Stimulated activated naive B cell treated with anti-CD40 and anti-IgM and Interleukin-4, amounts not matched to agents 10 μg/mL and 1 μg/mL and 100 μg/mL, for 72 hours (primary cell): Measurements from ENCODE around the gene TRIM17.

Experiments
- ATAC-seq, 2 donors: fragments of 150-1000 bp; cut with Tn5 transposase; replicated peaks; 2 replicates each; pipeline ENCODE4 v1.10.0; 2021; ENCODE audit warnings: moderate library complexity in 1 of 2
- DNase-seq: peaks from one replicate; pipeline ENCODE4 v3.0.0; 2021
- H3K27ac Mint-ChIP-seq: one replicate; pipeline ENCODE4 v1.8.0; 2022; ENCODE audit warnings: mild to moderate bottlenecking, mixed read lengths
- H3K27me3 Mint-ChIP-seq, 2 donors: one replicate each; pipeline ENCODE4 v1.8.0; 2022; ENCODE audit warnings: mixed read lengths in 2 of 2
- H3K36me3 Mint-ChIP-seq, 2 donors: one replicate each; pipeline ENCODE4 v1.8.0; 2022; ENCODE audit warnings: mixed read lengths in 2 of 2, mild to moderate bottlenecking in 1 of 2
- H3K4me1 Mint-ChIP-seq, 2 donors: one replicate each; pipeline ENCODE4 v1.8.0; 2022; ENCODE audit warnings: mixed read lengths in 2 of 2, mild to moderate bottlenecking in 1 of 2
- H3K4me3 Mint-ChIP-seq, 2 donors: one replicate each; pipeline ENCODE4 v1.8.0; 2022; ENCODE audit warnings: mild to moderate bottlenecking in 2 of 2, mixed read lengths in 2 of 2, moderate library complexity in 1 of 2
- H3K9me3 Mint-ChIP-seq, 2 donors: one replicate each; pipeline ENCODE4 v1.8.0; 2022; ENCODE audit warnings: mixed read lengths in 2 of 2, mild to moderate bottlenecking in 1 of 2

TRIM17 gene

DNA sequence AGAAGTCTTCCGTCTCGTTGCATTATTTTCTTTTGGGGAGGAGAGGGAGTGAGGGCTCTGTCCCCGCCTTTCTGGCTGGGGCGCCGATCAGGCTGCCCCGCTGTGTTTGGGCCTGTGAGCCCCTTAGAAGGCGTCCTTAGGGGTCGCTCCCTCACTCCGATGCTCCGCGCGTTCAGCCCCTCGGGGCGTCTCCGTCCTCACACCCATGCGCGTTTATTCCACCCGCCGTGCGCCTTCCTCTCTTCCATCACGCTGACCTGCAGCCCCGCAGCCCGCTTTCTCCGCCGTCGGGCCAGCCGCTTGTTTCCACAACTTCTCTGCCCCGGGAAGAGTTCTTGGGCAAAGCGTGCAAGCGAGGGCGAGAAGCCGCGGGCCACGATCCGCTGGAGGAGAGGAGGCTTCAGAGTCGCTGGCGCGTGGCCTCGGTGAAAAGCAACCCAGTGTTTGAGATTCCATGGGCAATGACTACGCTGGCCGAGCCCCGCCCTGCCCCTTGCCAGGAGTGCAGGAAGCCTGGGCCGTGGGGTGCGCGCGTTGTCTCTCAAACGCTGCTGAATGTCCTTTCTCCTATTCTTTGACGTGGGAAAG is 37.7 kb downstream of the TRIM17 start:
- Mint-ChIP-seq H3K4me1 (peaks cover 8 to 10% of the 10 kb centered on the region in 2 donors), H3K27me3 (peaks cover 37 to 51% of the 10 kb centered on the region in 2 donors), H3K4me3 (peak overlapping the region; percentile 77 to 80), H3K27ac (no peak overlapping the region), H3K36me3 (peaks cover 0 to 3% of the 10 kb centered on the region in 2 donors), H3K9me3 (no peaks in the 10 kb centered on the region)
- DNase-seq: no peak
- ATAC-seq: peak in 1 of 2 donors; percentile 28

DNA sequence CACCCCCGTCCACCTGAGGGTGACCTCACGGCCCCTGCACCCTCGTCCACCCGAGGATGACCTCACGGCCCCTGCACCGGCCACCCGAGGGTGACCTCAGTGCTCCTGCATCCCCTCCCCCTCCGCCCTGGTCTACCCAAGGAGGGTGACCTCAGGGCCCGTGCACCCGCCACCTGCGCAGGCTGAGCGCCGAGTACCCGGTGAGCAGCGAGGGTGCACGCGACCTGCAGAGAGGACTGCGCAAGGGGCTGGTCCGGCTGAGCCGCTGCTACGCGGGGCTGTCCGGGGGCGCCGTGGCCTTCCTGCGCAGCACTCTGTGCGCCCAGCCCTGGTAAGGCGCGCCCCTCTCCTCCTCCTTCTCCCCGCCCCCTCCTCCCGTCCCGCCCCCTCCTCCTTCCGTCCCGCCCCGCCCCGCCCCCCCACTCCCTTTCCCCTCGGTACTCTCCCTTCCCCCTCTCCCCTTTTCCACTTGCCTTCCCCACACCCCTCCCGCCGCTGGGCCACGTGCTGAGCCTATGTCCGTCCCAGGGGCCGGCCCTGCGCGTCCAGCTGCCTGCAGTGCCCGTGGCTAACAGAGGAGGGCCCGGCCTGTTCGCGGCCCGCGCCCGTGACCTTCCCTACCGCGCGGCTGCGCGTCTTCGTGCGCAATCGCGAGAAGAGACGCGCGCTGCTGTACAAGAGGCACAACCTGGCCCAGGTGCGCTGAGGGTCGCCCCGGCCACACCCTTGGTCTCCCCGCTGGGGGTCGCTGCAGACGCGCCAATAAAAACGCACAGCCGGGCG is 38.4 kb downstream of the TRIM17 start:
- H3K4me1 Mint-ChIP-seq: peaks cover 8 to 10% of the 10 kb centered on the region in 2 donors
- peaks cover 0 to 3% of the 10 kb centered on the region in 2 donors for H3K36me3 Mint-ChIP-seq
- no peak overlapping the region for H3K27ac Mint-ChIP-seq
- H3K9me3 Mint-ChIP-seq: no peaks in the 10 kb centered on the region
- ATAC-seq (peak; percentile 76), DNase-seq (peak; percentile 23)
- peak overlapping the region; percentile 77 to 80 for H3K4me3 Mint-ChIP-seq
- peaks cover 37 to 49% of the 10 kb centered on the region in 2 donors for H3K27me3 Mint-ChIP-seq

DNA sequence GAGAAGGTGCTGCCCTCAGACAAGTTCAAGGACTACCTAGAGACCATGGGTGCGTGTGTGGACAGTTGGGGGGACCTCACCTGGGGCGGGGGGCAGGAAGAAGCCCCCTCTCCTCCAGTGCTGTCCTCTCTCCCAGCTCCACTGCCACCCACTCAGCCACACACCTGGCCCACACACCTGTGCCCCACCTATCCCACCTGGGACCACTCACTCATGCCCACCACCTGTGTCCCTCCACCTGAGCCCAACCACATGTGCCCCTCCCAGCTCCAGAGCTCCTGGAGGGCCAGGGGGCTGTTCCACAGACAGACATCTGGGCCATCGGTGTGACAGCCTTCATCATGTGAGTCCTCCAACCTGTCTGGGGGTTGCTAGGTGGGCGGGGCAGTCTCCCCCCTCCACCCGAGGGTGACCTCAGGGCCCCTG is 39.0 kb downstream of the TRIM17 start:
- no peaks in the 10 kb centered on the region for H3K9me3 Mint-ChIP-seq
- ATAC-seq: no peak
- H3K4me1 Mint-ChIP-seq: peaks cover 8 to 10% of the 10 kb centered on the region in 2 donors
- no peak overlapping the region for H3K27ac Mint-ChIP-seq
- peaks cover 0 to 3% of the 10 kb centered on the region in 2 donors for H3K36me3 Mint-ChIP-seq
- no peak for DNase-seq
- H3K27me3 Mint-ChIP-seq: peaks cover 36 to 45% of the 10 kb centered on the region in 2 donors
- H3K4me3 Mint-ChIP-seq: no peak overlapping the region

DNA sequence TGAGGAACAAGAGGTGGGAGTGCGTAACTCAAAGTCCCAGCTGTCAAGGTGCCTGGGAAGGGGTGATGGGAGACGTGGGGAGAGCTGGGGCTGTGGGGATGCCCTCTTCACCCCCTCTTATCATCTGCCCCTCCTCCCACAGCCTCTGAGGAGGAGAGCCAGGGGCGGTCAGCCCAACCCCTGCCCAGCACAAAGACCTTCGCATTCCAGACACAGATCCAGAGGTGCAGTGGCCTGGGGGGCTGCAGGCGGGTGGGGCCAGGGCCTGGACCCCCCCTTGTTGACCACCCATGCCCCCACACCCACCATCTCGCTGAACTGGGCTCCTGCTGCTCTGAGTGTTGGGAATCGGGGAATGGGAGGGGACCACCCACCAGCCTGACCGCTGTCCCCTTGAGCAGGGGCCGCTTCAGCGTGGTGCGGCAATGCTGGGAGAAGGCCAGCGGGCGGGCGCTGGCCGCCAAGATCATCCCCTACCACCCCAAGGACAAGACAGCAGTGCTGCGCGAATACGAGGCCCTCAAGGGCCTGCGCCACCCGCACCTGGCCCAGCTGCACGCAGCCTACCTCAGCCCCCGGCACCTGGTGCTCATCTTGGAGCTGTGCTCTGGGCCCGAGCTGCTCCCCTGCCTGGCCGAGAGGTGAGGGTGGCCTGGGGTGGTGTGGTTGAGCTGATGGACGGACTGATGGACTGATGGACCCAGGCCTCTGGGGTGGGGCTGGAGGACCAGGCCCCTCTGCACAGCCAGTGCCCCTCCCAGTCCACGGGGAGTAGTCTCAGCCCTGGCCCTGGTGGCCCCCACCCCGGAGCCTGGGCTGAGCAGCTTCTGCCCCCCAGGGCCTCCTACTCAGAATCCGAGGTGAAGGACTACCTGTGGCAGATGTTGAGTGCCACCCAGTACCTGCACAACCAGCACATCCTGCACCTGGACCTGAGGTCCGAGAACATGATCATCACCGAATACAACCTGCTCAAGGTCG is 39.7 kb downstream of the TRIM17 start:
- ATAC-seq (no peak), DNase-seq (no peak)
- Mint-ChIP-seq H3K27ac (no peak overlapping the region), H3K36me3 (no peaks in the 10 kb centered on the region), H3K4me3 (no peak overlapping the region), H3K9me3 (no peaks in the 10 kb centered on the region), H3K4me1 (peaks cover 8 to 10% of the 10 kb centered on the region in 2 donors), H3K27me3 (peaks cover 32 to 39% of the 10 kb centered on the region in 2 donors)

DNA sequence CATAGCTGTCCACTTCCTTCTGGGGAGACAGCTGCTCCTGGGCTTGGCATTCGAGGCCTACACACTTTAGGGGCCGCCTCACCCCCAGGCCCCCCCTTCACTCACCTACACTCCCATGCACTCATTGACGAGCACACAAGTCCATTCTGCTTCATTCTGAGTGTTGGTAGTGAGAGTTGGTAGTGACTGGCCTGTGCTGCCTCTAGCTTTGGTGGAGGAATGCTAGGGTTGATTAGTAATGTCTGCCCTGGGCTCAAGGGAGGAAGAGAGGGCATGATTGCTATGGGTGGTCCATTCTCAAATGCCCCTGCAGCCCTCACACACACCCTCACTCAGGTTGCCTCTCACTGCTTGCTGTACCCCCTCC is 40.4 kb downstream of the TRIM17 start:
- ATAC-seq: no peak
- DNase-seq: no peak
- H3K27me3 Mint-ChIP-seq: peaks cover 32 to 39% of the 10 kb centered on the region in 2 donors
- H3K36me3 Mint-ChIP-seq: no peaks in the 10 kb centered on the region
- no peaks in the 10 kb centered on the region for H3K9me3 Mint-ChIP-seq
- peaks cover 8 to 10% of the 10 kb centered on the region in 2 donors for H3K4me1 Mint-ChIP-seq
- H3K27ac Mint-ChIP-seq: no peak overlapping the region
- no peak overlapping the region for H3K4me3 Mint-ChIP-seq

DNA sequence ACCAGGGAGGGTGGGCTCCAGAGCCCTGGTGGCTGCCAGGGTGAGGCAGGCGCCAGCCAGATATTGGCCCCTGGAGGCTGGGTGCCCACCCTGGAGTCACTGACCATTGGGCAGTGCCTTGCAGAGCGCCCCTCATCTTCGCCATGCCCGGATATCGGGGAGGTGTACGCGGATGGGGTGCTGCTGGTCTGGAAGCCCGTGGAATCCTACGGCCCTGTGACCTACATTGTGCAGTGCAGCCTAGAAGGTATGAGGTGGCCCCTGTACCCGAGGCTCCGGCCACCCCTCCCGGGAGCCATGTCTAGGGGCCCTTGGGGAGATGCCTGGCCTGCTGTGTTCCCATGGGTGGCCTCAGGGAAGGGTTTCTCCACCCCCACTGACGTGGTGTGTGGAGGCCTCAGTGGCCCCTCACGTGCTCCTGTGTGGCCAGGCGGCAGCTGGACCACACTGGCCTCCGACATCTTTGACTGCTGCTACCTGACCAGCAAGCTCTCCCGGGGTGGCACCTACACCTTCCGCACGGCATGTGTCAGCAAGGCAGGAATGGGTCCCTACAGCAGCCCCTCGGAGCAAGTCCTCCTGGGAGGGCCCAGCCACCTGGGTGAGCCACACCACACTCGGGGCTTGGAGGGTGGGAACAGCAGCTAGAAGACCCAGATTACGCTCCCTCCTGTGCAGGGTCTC is 40.9 kb downstream of the TRIM17 start:
- H3K9me3 Mint-ChIP-seq: no peaks in the 10 kb centered on the region
- H3K27ac Mint-ChIP-seq: no peak overlapping the region
- DNase-seq (no peak), ATAC-seq (no peak)
- no peak overlapping the region for H3K4me3 Mint-ChIP-seq
- peaks cover 8 to 10% of the 10 kb centered on the region in 2 donors for H3K4me1 Mint-ChIP-seq
- H3K27me3 Mint-ChIP-seq: peaks cover 32 to 39% of the 10 kb centered on the region in 2 donors
- H3K36me3 Mint-ChIP-seq: no peaks in the 10 kb centered on the region

DNA sequence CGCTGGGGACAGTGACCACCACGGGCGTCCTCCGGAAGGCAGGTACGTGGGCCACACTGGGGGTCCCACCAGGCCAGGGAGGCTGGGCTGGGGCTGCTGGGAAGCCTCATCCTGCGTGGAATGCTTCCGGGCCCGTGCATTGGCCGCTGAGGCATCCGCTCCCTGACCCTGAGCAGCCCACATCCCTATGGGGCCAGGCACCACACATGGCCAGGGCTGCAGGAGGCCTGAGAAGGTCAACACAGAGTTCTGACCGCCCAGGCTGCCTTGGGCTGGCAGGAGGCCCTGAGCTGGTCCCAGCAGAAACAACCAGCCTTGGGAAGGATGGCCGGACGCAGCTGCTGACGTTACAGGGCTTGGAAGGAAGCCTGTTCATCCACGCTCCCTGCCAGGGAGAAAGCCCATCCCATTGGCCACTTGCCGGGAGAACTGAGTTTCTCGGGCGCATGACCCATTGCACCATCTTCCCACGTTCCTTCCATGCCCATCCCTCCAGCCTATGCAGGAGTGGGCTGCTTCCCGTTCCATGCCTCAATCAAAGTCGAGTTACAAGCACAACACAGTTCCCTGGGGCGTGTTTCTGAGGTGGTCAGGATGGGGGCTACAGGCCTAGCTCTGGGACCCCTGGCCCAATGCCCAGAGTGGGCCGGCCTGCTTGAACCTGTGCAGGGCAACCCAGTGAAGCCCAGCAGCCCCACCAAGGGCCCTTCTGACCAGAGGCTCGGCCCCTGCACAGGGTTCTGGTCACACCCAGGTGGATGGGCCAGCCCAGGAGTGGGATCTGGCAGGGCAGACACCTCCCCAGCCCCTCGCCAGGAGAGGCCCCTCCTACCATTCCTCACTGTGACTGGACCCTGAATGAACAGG is 41.7 kb downstream of the TRIM17 start:
- H3K4me3 Mint-ChIP-seq: no peak overlapping the region

DNA sequence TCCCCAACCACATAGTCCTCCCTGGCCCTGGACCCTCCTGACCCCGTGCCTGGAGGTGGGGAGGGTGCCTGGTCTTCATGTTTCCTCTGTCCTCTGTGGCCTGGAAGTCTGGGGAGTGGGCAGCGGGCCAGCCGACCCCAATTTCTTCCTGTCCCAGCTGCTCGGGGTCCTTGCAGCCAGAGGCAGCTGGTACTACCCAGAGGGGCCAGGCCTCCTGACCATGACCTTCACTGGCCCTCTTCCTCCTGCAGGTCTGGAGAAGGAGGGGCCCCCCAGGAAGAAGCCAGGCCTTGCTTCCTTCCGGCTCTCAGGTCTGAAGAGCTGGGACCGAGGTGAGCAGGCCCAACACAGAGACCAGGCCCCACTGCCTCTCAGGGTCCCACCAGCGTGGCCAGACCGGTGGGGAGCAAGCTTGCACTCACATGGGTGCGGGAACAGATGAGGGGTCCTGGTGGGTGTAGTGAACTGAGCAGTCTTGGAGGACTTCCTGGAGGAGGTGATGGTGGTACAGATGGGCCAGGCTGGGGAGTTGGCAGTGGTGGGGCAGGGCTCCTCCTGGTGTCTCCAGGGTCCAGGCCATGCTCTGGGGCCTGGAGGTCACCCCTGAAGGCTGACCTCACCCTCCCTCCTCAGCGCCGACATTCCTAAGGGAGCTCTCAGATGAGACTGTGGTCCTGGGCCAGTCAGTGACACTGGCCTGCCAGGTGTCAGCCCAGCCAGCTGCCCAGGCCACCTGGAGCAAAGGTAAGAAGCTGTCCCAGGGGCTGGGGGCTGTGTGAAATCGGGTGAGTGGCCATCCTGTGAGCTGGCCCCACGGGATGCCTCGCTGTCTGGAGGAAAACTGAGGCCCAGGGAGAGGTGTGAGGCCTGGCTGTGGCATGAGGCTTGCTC is 42.7 kb downstream of the TRIM17 start:
- ATAC-seq: no peak
- no peak overlapping the region for H3K27ac Mint-ChIP-seq
- DNase-seq: no peak
- H3K36me3 Mint-ChIP-seq: no peaks in the 10 kb centered on the region
- H3K4me3 Mint-ChIP-seq: no peak overlapping the region
- peaks cover 18 to 23% of the 10 kb centered on the region in 2 donors for H3K27me3 Mint-ChIP-seq
- H3K4me1 Mint-ChIP-seq: peaks cover 4 to 7% of the 10 kb centered on the region in 2 donors
- no peaks in the 10 kb centered on the region for H3K9me3 Mint-ChIP-seq

More for the DNA sequence above, 41.7 kb downstream of the TRIM17 start:
- Mint-ChIP-seq H3K4me1 (peaks cover 8 to 10% of the 10 kb centered on the region in 2 donors), H3K27ac (no peak overlapping the region), H3K9me3 (no peaks in the 10 kb centered on the region), H3K27me3 (peaks cover 27 to 33% of the 10 kb centered on the region in 2 donors), H3K36me3 (no peaks in the 10 kb centered on the region)
- ATAC-seq (no peak), DNase-seq (no peak)

DNA sequence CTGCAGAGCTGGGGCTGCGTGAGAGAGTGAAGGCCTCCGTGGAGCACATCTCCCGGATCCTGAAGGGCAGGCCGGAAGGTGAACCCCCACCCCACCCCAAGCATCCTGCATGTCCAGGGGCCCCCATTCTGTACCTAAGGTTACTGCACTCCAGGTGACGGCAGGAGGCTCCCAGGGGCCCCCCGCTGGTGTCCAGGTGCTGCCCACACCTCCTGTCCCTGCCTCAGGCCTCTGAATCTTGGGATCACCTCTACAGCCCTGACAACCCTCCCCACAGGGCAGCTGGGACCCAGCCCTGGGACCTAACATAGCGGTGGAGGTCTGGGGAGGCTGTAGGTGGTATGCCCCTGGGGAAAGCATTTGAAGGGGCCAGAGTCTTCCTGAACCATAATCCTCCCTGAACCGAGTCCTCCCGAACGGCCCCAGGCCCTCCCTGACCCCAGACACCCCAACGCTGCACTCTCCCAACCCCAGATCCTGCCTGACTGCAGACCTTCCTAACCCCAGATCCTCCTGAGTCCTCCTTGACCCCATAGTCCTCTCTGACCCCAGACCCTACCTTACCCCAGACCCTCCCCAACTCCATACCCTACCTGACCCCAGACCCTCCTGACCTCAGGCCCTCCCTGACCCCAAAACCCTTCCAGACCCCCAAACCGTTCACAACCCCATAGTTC is 43.5 kb downstream of the TRIM17 start:
- H3K27ac Mint-ChIP-seq: no peak overlapping the region
- H3K36me3 Mint-ChIP-seq: no peaks in the 10 kb centered on the region
- DNase-seq: no peak
- no peaks in the 10 kb centered on the region for H3K9me3 Mint-ChIP-seq
- H3K4me3 Mint-ChIP-seq: no peak overlapping the region
- peaks cover 0 to 2% of the 10 kb centered on the region in 2 donors for H3K4me1 Mint-ChIP-seq
- H3K27me3 Mint-ChIP-seq: peaks cover 13 to 17% of the 10 kb centered on the region in 2 donors
- no peak for ATAC-seq

DNA sequence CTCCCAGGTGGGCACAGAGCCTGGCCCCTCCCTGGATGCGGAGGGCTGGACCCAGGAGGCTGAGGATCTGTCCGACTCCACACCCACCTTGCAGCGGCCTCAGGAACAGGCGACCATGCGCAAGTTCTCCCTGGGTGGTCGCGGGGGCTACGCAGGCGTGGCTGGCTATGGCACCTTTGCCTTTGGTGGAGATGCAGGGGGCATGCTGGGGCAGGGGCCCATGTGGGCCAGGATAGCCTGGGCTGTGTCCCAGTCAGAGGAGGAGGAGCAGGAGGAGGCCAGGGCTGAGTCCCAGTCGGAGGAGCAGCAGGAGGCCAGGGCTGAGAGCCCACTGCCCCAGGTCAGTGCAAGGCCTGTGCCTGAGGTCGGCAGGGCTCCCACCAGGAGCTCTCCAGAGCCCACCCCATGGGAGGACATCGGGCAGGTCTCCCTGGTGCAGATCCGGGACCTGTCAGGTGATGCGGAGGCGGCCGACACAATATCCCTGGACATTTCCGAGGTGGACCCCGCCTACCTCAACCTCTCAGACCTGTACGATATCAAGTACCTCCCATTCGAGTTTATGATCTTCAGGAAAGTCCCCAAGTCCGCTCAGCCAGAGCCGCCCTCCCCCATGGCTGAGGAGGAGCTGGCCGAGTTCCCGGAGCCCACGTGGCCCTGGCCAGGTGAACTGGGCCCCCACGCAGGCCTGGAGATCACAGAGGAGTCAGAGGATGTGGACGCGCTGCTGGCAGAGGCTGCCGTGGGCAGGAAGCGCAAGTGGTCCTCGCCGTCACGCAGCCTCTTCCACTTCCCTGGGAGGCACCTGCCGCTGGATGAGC is 44.3 kb downstream of the TRIM17 start:
- no peak for DNase-seq

DNA sequence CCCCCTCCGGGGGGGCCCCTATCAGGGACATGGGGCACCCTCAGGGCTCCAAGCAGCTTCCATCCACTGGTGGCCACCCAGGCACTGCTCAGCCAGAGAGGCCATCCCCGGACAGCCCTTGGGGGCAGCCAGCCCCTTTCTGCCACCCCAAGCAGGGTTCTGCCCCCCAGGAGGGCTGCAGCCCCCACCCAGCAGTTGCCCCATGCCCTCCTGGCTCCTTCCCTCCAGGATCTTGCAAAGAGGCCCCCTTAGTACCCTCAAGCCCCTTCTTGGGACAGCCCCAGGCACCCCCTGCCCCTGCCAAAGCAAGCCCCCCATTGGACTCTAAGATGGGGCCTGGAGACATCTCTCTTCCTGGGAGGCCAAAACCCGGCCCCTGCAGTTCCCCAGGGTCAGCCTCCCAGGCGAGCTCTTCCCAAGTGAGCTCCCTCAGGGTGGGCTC is 44.9 kb downstream of the TRIM17 start:
- Mint-ChIP-seq H3K9me3 (no peaks in the 10 kb centered on the region), H3K4me1 (no peaks in the 10 kb centered on the region), H3K36me3 (no peaks in the 10 kb centered on the region), H3K27me3 (peaks cover 6 to 9% of the 10 kb centered on the region in 2 donors), H3K27ac (no peak overlapping the region), H3K4me3 (no peak overlapping the region)
- ATAC-seq (no peak), DNase-seq (no peak)

More for the DNA sequence above, 44.3 kb downstream of the TRIM17 start:
- H3K27me3 Mint-ChIP-seq: peaks cover 8 to 11% of the 10 kb centered on the region in 2 donors
- no peak for ATAC-seq
- H3K4me1 Mint-ChIP-seq: no peaks in the 10 kb centered on the region
- no peaks in the 10 kb centered on the region for H3K9me3 Mint-ChIP-seq
- H3K4me3 Mint-ChIP-seq: no peak overlapping the region
- no peak overlapping the region for H3K27ac Mint-ChIP-seq
- no peaks in the 10 kb centered on the region for H3K36me3 Mint-ChIP-seq
